Measurements from ENCODE around the gene TTBK1.

DNA sequence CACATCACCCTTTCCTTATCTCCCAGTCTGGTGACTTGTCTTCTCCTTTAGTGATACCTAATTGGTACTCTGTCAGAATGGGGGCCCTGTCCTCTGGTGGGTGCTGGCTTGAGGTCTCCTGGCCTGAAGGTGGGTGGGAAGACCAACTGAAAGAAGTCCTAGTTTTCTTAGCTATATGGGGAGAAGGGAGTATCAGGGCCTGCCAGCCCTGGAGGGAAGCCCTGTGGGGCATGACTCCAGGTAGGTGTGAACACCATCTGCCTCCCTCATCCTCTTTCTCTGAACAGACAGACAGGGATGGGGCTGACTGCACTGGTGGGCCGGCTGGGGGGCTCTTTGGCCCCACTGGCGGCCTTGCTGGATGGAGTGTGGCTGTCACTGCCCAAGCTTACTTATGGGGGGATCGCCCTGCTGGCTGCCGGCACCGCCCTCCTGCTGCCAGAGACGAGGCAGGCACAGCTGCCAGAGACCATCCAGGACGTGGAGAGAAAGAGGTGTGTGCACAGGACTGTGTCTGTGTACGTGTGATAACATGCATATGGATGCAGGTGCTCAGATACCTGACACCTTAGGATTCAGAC is 60.6 kb downstream of the TTBK1 start:
- TF ChIP-seq POLR2AphosphoS5 (IDR thresholded peaks at IDR 0.05; ENCODE audit: low read depth, low read length) (no peak), POLR2A (IDR thresholded peaks at IDR 0.05; ENCODE audit: low read depth, low read length) (no peak)

Data from GM12892 (cell line).